HG03135 (cell line): Measurements from ENCODE around the gene MAGI2.

Experiments
- ATAC-seq: cut with Tn5 transposase; IDR thresholded peaks from one replicate; pipeline ENCODE4 v1.9.1; 2021; ENCODE audit warnings: mild to moderate bottlenecking, moderate library complexity; ENCODE audit not compliant: unreplicated experiment

MAGI2 gene

GRCh38 chr7:78684201-78684600, 769.3 kb downstream of the MAGI2 start:
- ATAC-seq: no peak

- no peak for ATAC-seq
Measured at GRCh38 chr7:78683566-78683965, 769.9 kb downstream of the MAGI2 start.

GRCh38 chr7:78679112-78679876, 774.2 kb downstream of the MAGI2 start:
- no peak for ATAC-seq

DNA sequence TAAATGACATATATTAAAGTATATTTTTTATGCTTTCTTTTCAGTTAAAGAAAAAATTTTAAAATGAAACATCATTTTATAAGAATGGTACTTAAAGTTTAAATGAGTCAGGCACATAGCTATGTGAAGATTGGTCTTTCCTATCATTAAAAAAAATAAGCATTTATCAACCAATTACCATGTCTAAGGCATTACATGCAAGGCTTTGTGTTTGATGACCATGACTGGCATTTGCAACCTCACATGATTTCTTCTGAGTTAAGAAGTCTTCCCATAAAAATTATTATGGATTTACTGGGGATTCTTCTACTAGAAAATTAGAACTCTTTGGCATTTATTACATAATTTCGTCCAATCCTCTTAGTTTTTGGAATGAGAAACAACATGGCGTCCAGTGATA, 776.1 kb downstream of the MAGI2 start:
- no peak for ATAC-seq

DNA sequence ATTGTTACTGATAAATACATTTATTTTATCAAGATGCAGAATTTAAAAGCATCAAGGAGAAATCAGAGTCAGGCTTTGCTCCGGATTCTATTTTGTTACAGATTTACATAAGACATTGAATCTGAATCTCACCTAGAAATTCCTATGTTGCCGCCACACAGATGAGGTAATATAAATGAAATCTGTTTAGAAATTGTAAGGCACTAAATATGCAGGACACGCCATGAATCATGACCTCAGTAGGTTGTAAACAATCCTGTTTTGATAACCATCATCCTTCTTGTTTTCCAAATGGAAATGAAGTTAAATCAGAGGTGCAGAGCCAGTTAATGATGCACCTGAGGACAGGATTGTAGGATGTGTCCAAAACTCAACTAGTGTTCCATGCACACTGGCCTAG, 778.0 kb downstream of the MAGI2 start:
- ATAC-seq: no peak

DNA sequence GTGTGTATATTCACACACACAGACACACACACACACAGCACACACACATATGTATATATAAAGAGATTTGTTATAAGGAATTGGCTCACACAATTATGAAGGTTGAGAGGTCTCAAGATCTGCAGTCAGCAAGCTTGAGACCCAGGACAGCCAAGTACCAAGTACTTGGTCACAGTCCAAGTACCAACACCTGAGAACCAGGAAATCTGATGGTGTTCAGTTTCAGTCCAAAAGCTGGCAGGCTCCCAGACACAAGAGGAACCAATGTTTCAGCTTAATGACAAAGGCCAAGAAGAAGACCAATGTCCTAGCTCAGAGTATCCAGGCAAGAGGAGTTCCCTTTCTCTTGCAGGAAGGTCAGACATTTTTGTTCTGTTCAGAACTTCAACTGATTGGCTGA, 780.2 kb downstream of the MAGI2 start:
- ATAC-seq: no peak

- ATAC-seq: no peak
Measured at GRCh38 chr7:78662939-78663338, 790.5 kb downstream of the MAGI2 start.

GRCh38 chr7:78649976-78650375, 803.5 kb downstream of the MAGI2 start:
- ATAC-seq: no peak

- no peak for ATAC-seq
Measured at GRCh38 chr7:78649236-78649635, 804.2 kb downstream of the MAGI2 start.

- ATAC-seq: no peak
Measured at GRCh38 chr7:78642751-78643150, 810.7 kb downstream of the MAGI2 start.

GRCh38 chr7:78638364-78638763, 815.1 kb downstream of the MAGI2 start:
- ATAC-seq: no peak

DNA sequence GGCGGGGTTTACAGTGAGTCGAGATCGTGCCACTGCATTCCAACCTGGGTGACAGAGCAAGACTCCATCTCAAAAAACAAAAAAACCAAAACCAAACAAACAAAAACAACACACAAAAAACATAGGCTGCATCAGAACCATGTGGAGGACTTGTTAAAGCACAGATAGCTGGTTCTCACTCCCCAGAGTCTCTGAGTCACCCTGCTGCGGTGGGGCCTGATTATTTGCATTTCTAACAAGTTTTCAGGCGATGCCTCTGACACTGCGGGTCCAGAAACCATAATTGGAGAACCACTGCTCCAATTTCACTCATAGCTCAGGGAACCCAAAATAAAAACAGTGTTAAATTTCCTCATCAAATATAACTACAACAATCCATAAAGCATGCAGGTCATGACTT, 816.7 kb downstream of the MAGI2 start:
- ATAC-seq: no peak

DNA sequence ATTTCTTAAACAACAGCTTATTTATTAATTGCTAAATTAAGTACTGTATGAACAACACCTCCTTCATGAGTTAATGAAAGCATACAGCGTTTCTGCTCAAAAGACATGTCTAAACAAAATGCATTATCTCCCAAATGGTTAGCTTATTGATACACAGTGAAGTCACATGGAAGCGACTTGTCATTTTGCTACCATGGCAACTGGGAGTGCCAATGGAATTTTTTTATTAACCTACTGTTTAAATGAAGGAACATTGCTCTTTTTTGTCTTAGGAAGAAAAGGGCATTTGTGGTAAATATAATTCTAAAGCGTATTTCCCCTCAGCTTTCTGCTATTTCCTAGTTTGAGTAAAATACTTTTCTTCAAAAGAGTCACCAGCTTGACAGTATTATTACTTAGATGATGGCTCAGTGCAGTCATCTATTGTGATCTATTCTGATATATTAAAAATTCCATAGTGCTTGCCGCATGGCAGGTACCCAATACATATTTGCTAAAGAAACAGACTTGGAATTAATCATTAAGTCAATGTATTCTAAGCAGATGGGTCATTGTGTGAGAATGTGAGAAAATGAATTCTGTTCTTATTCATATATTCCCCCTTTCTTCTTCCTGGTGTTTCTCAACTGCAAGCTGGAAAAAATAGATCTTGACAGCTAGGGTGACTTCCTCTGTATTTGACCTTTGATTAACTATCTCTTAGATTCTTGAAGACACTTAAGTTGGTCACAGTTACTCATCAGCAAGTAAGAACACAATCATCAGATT, 818.3 kb downstream of the MAGI2 start:
- no peak for ATAC-seq

GRCh38 chr7:78634093-78634492, 819.4 kb downstream of the MAGI2 start:
- ATAC-seq: no peak

DNA sequence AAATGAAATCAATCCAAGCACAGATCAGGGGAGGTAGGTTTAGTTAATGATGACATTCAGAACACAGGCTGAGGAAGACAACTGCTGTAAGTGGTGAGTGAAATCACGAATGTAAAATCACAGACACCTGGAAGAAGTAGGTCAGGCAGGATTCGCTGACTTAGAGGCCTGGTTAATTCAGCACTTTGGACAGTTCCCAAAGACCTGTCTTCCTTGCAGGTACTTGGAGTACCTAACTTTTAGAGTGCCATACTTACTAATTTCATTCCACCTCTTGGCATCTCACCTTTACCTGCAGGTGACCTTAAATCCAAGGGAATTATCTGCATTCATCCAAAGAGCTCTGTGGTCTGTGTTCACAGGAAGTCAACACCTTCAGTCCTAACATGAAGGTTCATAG, 832.5 kb downstream of the MAGI2 start:
- ATAC-seq: no peak

- ATAC-seq: no peak
Measured at GRCh38 chr7:78616539-78616938, 836.9 kb downstream of the MAGI2 start.

GRCh38 chr7:78609281-78609680, 844.2 kb downstream of the MAGI2 start:
- ATAC-seq: no peak

GRCh38 chr7:78607099-78607498, 846.4 kb downstream of the MAGI2 start:
- no peak for ATAC-seq

DNA sequence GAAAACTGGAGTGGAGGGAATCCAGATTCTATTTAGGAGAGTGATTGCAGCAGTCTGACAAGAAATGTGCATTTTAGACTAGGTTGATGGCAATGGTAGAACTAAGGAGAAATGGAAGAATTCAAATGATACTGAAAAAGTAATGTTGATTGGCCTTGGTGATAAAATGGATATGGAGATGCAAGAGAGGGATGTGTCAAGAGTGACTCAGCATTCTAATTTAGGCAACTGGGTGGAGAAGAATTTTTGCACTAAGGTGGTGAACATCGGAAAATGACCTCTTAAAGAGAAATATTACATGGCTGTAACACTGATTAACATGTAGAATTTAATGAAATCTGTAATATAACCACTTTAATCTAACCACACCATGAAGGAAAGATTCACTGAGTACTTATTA, 848.3 kb downstream of the MAGI2 start:
- ATAC-seq: no peak

DNA sequence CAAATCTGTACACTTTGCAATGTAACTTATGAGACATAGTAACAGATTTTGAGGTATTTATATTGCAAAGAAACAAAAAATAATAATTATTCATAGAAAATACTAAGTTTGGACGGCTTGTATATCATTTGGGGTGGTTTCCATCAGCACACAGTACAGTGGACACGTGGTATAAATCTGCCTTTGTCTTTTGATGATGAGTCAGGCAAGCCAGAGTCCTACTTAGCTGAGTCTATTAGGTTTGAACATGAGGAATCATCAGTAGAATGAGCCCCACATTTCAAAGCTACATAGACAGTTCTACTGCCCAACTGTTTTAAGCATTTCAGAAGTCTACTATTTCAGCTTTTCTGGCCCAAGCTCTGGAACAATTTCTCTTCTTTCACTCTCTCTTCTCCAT, 851.7 kb downstream of the MAGI2 start:
- no peak for ATAC-seq

GRCh38 chr7:78594156-78594555, 859.3 kb downstream of the MAGI2 start:
- no peak for ATAC-seq

GRCh38 chr7:78588393-78588792, 865.1 kb downstream of the MAGI2 start:
- ATAC-seq: no peak
